GM12878 (cell line): ENCODE data around the gene SLC22A12.

Experiments
- ATF3 ChIP-seq: IDR thresholded peaks from 2 replicates; pipeline ENCODE4 v1.6.1; 2011; ENCODE audit warnings: low read depth, mild to moderate bottlenecking, low read length, moderate library complexity, borderline replicate concordance; ENCODE audit errors: extremely low read depth
- EZH2 ChIP-seq: IDR thresholded peaks from 2 replicates; pipeline ENCODE4 v1.6.1; 2012; ENCODE audit warnings: low read depth, mild to moderate bottlenecking, control low read depth, inconsistent platforms, low read length, borderline replicate concordance; ENCODE audit not compliant: control insufficient read depth
- HDAC6 ChIP-seq: fragments of 200-600 bp; sonication (generic); IDR thresholded peaks from one replicate; pipeline ENCODE4 v1.8.0; 2017; ENCODE audit warnings: antibody characterized with exemption; ENCODE audit not compliant: unreplicated experiment
- POLR2A ChIP-seq: IDR thresholded peaks from 2 replicates; pipeline ENCODE4 v1.6.1; 2011; ENCODE audit warnings: low read depth, mild to moderate bottlenecking, low read length
- POLR2AphosphoS5 ChIP-seq: IDR thresholded peaks from 2 replicates; pipeline ENCODE4 v1.6.1; 2011; ENCODE audit warnings: mild to moderate bottlenecking, low read length, inconsistent platforms
- RCOR1 ChIP-seq: conservative IDR thresholded peaks from 2 replicates; pipeline ENCODE4 v1.6.1; 2012; ENCODE audit warnings: low read depth, low read length, improper control_type of control experiment
- TARDBP ChIP-seq: IDR thresholded peaks from 2 replicates; pipeline ENCODE4 v1.6.1; 2016; ENCODE audit warnings: borderline replicate concordance
- ZBTB33 ChIP-seq: fragments of 450-650 bp; IDR thresholded peaks from 2 replicates; pipeline ENCODE4 v1.6.1; 2017; ENCODE audit warnings: mild to moderate bottlenecking
- TF ChIP-seq, protein P1 (sequence below), 3 experiments: IDR thresholded peaks in 2 of 3; conservative IDR thresholded peaks in 1 of 3; 2 replicates each; pipeline ENCODE4 v1.5.1; 2011; ENCODE audit warnings: low read depth in 3 of 3, low read length in 3 of 3, mild to moderate bottlenecking in 3 of 3, control low read depth in 2 of 3, moderate library complexity in 2 of 3, inconsistent platforms in 1 of 3, mixed read lengths in 1 of 3; ENCODE audit not compliant: control insufficient read depth in 2 of 3, insufficient read depth in 1 of 3; ENCODE audit errors: extremely low read depth in 1 of 3
- TF ChIP-seq, protein P2 (sequence below): IDR thresholded peaks from 2 replicates; pipeline ENCODE4 v1.6.1; 2011; ENCODE audit warnings: borderline replicate concordance, low read depth, mild to moderate bottlenecking, moderate library complexity, mixed read lengths, low read length; ENCODE audit not compliant: insufficient read depth; ENCODE audit errors: extremely low read length

DNA sequence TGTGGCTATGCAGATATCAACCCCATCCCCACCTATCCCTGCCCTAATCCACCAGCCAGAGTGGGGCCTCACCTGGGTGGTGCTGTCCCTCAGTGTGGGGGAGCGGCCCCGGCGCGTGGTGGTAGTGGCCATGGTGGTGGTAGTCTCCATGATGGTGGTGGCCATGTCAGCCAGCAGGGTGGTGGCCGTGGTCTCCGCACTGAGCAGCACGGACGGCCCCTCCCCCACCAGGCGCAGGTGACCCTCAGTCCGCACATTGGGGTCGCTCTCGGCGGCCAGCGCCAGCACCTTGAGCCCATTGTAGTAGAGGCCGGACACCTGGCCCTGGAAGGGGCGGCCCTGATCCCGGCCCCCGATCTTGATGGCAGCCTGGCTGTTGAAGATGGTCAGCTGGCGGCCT lies 31.7 kb downstream of the SLC22A12 start:
- TF ChIP-seq ATF3 (no peak), TARDBP (no peak), POLR2A (no peak), EZH2 (no peak), POLR2AphosphoS5 (no peak), HDAC6 (no peak), RCOR1 (no peak), ZBTB33 (no peak)
- TF ChIP-seq, protein P1, sequence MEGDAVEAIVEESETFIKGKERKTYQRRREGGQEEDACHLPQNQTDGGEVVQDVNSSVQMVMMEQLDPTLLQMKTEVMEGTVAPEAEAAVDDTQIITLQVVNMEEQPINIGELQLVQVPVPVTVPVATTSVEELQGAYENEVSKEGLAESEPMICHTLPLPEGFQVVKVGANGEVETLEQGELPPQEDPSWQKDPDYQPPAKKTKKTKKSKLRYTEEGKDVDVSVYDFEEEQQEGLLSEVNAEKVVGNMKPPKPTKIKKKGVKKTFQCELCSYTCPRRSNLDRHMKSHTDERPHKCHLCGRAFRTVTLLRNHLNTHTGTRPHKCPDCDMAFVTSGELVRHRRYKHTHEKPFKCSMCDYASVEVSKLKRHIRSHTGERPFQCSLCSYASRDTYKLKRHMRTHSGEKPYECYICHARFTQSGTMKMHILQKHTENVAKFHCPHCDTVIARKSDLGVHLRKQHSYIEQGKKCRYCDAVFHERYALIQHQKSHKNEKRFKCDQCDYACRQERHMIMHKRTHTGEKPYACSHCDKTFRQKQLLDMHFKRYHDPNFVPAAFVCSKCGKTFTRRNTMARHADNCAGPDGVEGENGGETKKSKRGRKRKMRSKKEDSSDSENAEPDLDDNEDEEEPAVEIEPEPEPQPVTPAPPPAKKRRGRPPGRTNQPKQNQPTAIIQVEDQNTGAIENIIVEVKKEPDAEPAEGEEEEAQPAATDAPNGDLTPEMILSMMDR (IDR thresholded peaks at IDR 0.05 in 2 of 3, conservative IDR thresholded peaks at IDR 0.05 in 1 of 3; ENCODE audit: control insufficient read depth in 2 of 3, extremely low read depth in 1 of 3, insufficient read depth in 1 of 3, low read depth in 3 of 3, low read length in 3 of 3): no peak
- TF ChIP-seq, protein P2, sequence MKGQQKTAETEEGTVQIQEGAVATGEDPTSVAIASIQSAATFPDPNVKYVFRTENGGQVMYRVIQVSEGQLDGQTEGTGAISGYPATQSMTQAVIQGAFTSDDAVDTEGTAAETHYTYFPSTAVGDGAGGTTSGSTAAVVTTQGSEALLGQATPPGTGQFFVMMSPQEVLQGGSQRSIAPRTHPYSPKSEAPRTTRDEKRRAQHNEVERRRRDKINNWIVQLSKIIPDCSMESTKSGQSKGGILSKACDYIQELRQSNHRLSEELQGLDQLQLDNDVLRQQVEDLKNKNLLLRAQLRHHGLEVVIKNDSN: no peak
